Smooth muscle cell (in vitro differentiated cells): Measurements from ENCODE around the gene CLEC4G. TPM values are rescaled to one million over a fixed set of nuclear protein-coding genes. Genes with fewer than 3 reads are reported as not detected.

Experiments
- DNase-seq: peaks from one replicate; lab custom pipeline; 2025; ENCODE audit not compliant: unreplicated experiment; lab: John Stamatoyannopoulos, UW
- H2AFZ ChIP-seq: fragments of 200-600 bp; sonication (generic); 2 replicates; pipeline ENCODE4 v1.6.0; 2016; ENCODE audit warnings: antibody characterized with exemption, low read depth, mild to moderate bottlenecking
- H3F3A ChIP-seq: fragments of 200-600 bp; sonication (generic); 2 replicates; pipeline ENCODE4 v1.6.0; 2017; ENCODE audit warnings: antibody characterized with exemption, low read depth
- H3K27ac ChIP-seq: fragments of 200-600 bp; sonication (generic); 2 replicates; pipeline ENCODE4 v1.5.1; 2016; ENCODE audit warnings: low read depth, mild to moderate bottlenecking
- H3K27me3 ChIP-seq: fragments of 200-600 bp; sonication (generic); 2 replicates; pipeline ENCODE4 v1.6.1; 2016; ENCODE audit warnings: low read depth, mild to moderate bottlenecking
- H3K36me3 ChIP-seq: fragments of 200-600 bp; sonication (generic); 2 replicates; pipeline ENCODE4 v1.5.1; 2016; ENCODE audit warnings: low read depth
- H3K4me1 ChIP-seq: fragments of 200-600 bp; sonication (generic); 2 replicates; pipeline ENCODE4 v1.5.1; 2016; ENCODE audit warnings: low read depth
- H3K4me2 ChIP-seq: fragments of 200-600 bp; sonication (generic); 2 replicates; pipeline ENCODE4 v1.6.0; 2016; ENCODE audit warnings: mild to moderate bottlenecking
- H3K4me3 ChIP-seq: fragments of 200-600 bp; sonication (generic); 2 replicates; pipeline ENCODE4 v1.5.1; 2016; ENCODE audit warnings: mild to moderate bottlenecking
- H3K79me2 ChIP-seq: fragments of 200-600 bp; sonication (generic); 2 replicates; pipeline ENCODE4 v1.6.0; 2016; ENCODE audit warnings: low read depth, mild to moderate bottlenecking
- H3K9ac ChIP-seq: fragments of 200-600 bp; sonication (generic); 2 replicates; pipeline ENCODE4 v1.6.0; 2016; ENCODE audit warnings: low read depth
- H3K9me3 ChIP-seq: fragments of 200-600 bp; sonication (generic); replicated peaks from 2 replicates; pipeline ENCODE4 v1.5.1; 2016; ENCODE audit warnings: low read depth
- H4K20me1 ChIP-seq: fragments of 200-600 bp; sonication (generic); 2 replicates; pipeline ENCODE4 v1.6.0; 2016; ENCODE audit warnings: low read depth
- WGBS: methylation state at CpG from one replicate; pipeline ENCODE4 v1.1.7; 2016; ENCODE audit warnings: low lambda C conversion rate; 5-methylcytosine and 5-hydroxymethylcytosine counted together
- polyA plus RNA-seq: library from polyadenylated mRNA; unstranded; fragments of >200 nt; fragmentation: Nextera tagmentation; extraction: Ambion mirVana; gene quantifications from 2 replicates; pipeline ENCODE4 v1.2.1, GENCODE V29; 2016
- total RNA-seq: library from RNA; depleted of rRNA; stranded (reverse); fragments of >200 nt; gene quantifications from 2 replicates; pipeline ENCODE4 v1.2.3, GENCODE V29; 2014
- TF ChIP-seq, protein P1 (sequence below): fragments of 200-600 bp; sonication (generic); IDR thresholded peaks from 2 replicates; pipeline ENCODE4 v1.5.1; 2017; ENCODE audit warnings: borderline replicate concordance, mild to moderate bottlenecking, antibody characterized with exemption; ENCODE audit not compliant: insufficient read depth, poor library complexity, severe bottlenecking

Gene CLEC4G
- total and polyA plus RNA-seq, 2 experiments from 2014 or later, result not detected

DNA sequence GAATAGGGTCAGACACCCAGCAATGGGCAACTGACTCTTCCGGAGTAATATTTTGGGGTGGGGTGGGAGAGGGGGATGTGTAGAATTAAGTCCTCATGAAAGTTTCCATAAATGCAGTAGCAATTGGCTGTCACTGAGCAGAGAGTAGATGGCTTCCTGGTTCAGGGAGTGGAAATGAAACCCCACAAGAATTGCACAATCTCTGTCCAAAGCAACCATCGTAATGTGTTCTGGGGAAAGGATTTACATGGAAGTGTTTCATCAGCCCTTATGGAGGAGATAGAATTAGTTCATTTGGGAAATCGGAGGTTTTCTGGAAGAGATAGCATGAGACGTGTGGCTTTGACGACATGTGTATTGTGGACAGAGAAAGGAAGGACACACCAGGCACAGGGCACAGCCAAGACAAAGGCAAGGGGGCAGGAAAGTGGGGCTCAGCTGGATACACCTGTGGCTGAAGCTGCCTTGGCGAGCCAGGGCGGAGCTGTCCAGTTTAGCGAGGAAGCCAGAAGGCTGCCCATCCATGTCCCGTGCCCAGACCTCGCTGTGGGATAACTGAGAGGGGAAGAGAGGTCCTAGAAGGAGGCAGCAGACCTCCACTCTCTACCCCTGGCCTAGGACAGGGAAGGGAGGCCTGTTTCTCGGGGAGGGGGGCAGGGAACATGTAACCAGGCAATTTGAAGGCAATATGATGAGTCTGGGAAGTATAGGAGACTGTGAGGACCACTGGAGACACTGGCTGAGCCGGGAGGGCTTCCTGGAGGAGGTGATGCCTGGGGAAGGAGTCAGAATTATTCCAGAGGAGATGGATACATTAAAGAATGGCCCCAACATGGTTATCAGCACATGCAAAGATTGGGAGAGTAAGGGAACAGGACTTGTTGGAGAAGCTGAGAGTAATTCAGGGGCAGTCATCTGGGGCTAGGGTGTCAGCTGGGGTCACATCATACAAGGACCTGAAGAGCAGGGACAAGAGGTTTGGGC lies 2.6 kb upstream of the CLEC4G start:
- Histone ChIP-seq H3K27ac (no peak overlapping the region), H4K20me1 (no peaks in the 10 kb centered on the region), H2AFZ (no peak overlapping the region), H3K4me2 (no peak overlapping the region), H3K36me3 (no peaks in the 10 kb centered on the region), H3K9ac (no peak overlapping the region), H3K4me3 (no peak overlapping the region), H3K4me1 (no peaks in the 10 kb centered on the region), H3F3A (no peaks in the 10 kb centered on the region), H3K9me3 (no peaks in the 10 kb centered on the region), H3K79me2 (no peaks in the 10 kb centered on the region), H3K27me3 (peaks cover 49% of the 10 kb centered on the region)
- TF ChIP-seq, protein P1, sequence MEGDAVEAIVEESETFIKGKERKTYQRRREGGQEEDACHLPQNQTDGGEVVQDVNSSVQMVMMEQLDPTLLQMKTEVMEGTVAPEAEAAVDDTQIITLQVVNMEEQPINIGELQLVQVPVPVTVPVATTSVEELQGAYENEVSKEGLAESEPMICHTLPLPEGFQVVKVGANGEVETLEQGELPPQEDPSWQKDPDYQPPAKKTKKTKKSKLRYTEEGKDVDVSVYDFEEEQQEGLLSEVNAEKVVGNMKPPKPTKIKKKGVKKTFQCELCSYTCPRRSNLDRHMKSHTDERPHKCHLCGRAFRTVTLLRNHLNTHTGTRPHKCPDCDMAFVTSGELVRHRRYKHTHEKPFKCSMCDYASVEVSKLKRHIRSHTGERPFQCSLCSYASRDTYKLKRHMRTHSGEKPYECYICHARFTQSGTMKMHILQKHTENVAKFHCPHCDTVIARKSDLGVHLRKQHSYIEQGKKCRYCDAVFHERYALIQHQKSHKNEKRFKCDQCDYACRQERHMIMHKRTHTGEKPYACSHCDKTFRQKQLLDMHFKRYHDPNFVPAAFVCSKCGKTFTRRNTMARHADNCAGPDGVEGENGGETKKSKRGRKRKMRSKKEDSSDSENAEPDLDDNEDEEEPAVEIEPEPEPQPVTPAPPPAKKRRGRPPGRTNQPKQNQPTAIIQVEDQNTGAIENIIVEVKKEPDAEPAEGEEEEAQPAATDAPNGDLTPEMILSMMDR, result no peak
- no peak for DNase-seq
- 58% methylated on average over 12 of the region's 12 CpGs for WGBS

DNA sequence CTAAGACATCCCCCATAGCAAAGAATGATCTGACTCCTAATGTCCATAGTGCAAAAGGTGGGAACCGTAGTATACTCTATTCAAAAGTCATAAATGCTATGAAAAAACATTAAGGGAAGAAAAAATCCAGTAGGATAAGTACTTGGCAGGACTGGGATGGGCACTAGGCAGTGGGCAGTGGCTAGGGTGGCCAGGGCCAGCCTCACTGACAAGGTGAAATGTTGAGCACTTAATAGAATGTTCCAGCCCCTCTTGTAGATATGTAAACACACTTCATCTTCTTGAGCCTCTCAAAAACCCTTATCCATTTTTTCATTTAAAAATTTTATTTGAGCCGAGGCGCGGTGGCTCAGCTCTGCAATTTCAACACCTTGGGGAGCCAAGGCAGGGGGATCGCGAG lies 1.5 kb upstream of the CLEC4G start:
- H3K9ac ChIP-seq, result no peak overlapping the region
- DNase-seq, result no peak

DNA sequence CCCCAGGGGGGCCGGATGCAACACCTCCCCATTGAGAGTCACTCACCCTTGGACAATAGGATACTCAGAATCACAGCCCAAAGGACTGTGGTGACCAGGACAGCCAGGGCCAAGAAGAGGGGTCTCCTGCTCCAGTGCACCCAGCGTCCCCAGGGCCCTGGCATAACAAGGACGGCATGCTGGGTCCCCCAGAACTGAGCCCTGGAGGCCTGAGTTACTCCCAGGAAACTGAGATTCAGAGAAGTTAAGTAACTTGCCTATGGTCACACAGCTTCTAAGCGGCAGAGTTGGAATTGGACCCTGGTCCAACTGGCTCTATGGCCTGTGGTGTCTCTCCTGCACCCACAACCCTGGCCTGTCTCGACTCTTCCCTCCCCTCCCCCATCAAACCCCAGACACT lies 295 bp downstream of the CLEC4G start:
- no peak overlapping the region for H3K4me2 ChIP-seq
- H3K9me3 ChIP-seq, result no peaks in the 10 kb centered on the region
- no peak overlapping the region for H3K27ac ChIP-seq
- TF ChIP-seq, protein P1, result no peak
- H2AFZ ChIP-seq, result no peak overlapping the region
- no peak overlapping the region for H3K9ac ChIP-seq
- H3K27me3 ChIP-seq, result peaks cover 69% of the 10 kb centered on the region
- H3K4me3 ChIP-seq, result no peak overlapping the region
- no peaks in the 10 kb centered on the region for H3K4me1 ChIP-seq
- H3K36me3 ChIP-seq, result no peaks in the 10 kb centered on the region
- DNase-seq, result no peak
- no peaks in the 10 kb centered on the region for H4K20me1 ChIP-seq
- no peaks in the 10 kb centered on the region for H3K79me2 ChIP-seq
- no peaks in the 10 kb centered on the region for H3F3A ChIP-seq
- WGBS, result 77% methylated on average over 5 of the region's 5 CpGs

More for the DNA sequence above, 1.5 kb upstream of the CLEC4G start:
- H3K9me3 ChIP-seq, result no peaks in the 10 kb centered on the region
- H4K20me1 ChIP-seq, result no peaks in the 10 kb centered on the region
- H3K4me3 ChIP-seq, result no peak overlapping the region
- no peaks in the 10 kb centered on the region for H3K36me3 ChIP-seq
- H3K79me2 ChIP-seq, result no peaks in the 10 kb centered on the region
- 78% methylated on average over 6 of the region's 6 CpGs for WGBS
- H3K27ac ChIP-seq, result no peak overlapping the region
- TF ChIP-seq, protein P1, result no peak
- H3K4me1 ChIP-seq, result no peaks in the 10 kb centered on the region
- H2AFZ ChIP-seq, result no peak overlapping the region
- peaks cover 60% of the 10 kb centered on the region for H3K27me3 ChIP-seq
- no peak overlapping the region for H3K4me2 ChIP-seq
- H3F3A ChIP-seq, result no peaks in the 10 kb centered on the region
